PC-3 (cell line): Measurements from ENCODE around the gene ARID5B. TPM values are rescaled to one million over a fixed set of nuclear protein-coding genes. Genes with fewer than 3 reads are reported as not detected.
"Not testable (repeated sequence)": the region's sequence is repeated elsewhere in the genome, so short reads cannot be mapped to it uniquely, and the experiment has no call there.

Experiments used
- ATAC-seq: fragments of 200-7000 bp; cut with Tn5 transposase; 2 replicates; pipeline ENCODE4 v1.9.1; 2020; ENCODE audit warnings: mild to moderate bottlenecking, moderate library complexity
- BruUV-seq: library from RNA; stranded (reverse); fragments of 400-500 nt; replicated peaks from 2 replicates; lab custom pipeline; 2021; lab: Mats Ljungman, UMichigan
- CTCF ChIA-PET: fragments of 300-600 bp; sonication (Branson Sonifier 250); formaldehyde crosslinking; loops from one replicate; lab custom pipeline; 2022; ENCODE audit warnings: antibody characterized with exemption; lab: Charles Lee
- POLR2A ChIA-PET: fragments of 300-600 bp; sonication (Branson Sonifier 250); formaldehyde crosslinking; loops from one replicate; lab custom pipeline; 2022; ENCODE audit warnings: antibody characterized with exemption; ENCODE audit not compliant: unreplicated experiment; lab: Charles Lee
- DNase-seq: peaks from one replicate; pipeline ENCODE4 v3.0.0-alpha.2; 2015
- H2AFZ ChIP-seq: fragments of 300-600 bp; sonication (generic); 2 replicates; pipeline ENCODE4 v1.6.0; 2016; ENCODE audit warnings: antibody characterized with exemption, low read length
- H3F3A ChIP-seq: fragments of 300-600 bp; sonication (generic); one replicate; pipeline ENCODE4 v1.6.0; 2017; ENCODE audit warnings: antibody characterized with exemption, low read length, control low read depth, mild to moderate bottlenecking; ENCODE audit not compliant: unreplicated experiment
- H3K27ac ChIP-seq: fragments of 300-600 bp; sonication (generic); 2 replicates; pipeline ENCODE4 v1.5.1; 2016; ENCODE audit warnings: mild to moderate bottlenecking, low read length
- H3K27me3 ChIP-seq: fragments of 300-600 bp; sonication (generic); 2 replicates; pipeline ENCODE4 v1.6.1; 2016; ENCODE audit warnings: low read length, mixed read lengths
- H3K36me3 ChIP-seq: fragments of 300-600 bp; sonication (generic); 2 replicates; pipeline ENCODE4 v1.6.1; 2016; ENCODE audit warnings: low read depth, mixed run types, low read length, mixed read lengths
- H3K4me1 ChIP-seq: fragments of 300-600 bp; sonication (generic); 2 replicates; pipeline ENCODE4 v1.5.1; 2016; ENCODE audit warnings: low read length; ENCODE audit not compliant: insufficient read depth
- H3K4me2 ChIP-seq: fragments of 300-600 bp; sonication (generic); 2 replicates; pipeline ENCODE4 v1.6.0; 2016; ENCODE audit warnings: low read length
- H3K4me3 ChIP-seq: fragments of 300-600 bp; sonication (generic); 2 replicates; pipeline ENCODE4 v1.5.1; 2016; ENCODE audit warnings: mild to moderate bottlenecking, low read length, mixed read lengths
- H3K79me2 ChIP-seq: fragments of 300-600 bp; sonication (generic); 2 replicates; pipeline ENCODE4 v1.6.1; 2017; ENCODE audit warnings: low read length, mixed read lengths
- H3K9ac ChIP-seq: fragments of 300-600 bp; sonication (generic); 2 replicates; pipeline ENCODE4 v1.6.0; 2016; ENCODE audit warnings: mild to moderate bottlenecking, low read length
- H3K9me2 ChIP-seq: fragments of 300-600 bp; sonication (generic); replicated peaks from 2 replicates; pipeline ENCODE4 v1.6.1; 2016; ENCODE audit warnings: mixed run types, low read length, mixed read lengths
- H3K9me3 ChIP-seq: fragments of 300-600 bp; sonication (generic); 2 replicates; pipeline ENCODE4 v1.6.1; 2016; ENCODE audit warnings: low read length, mixed read lengths
- H4K20me1 ChIP-seq: fragments of 300-600 bp; sonication (generic); 2 replicates; pipeline ENCODE4 v1.6.1; 2016; ENCODE audit warnings: low read length, mixed read lengths
- CTCF ChIP-seq: fragments of 300-600 bp; sonication (generic); conservative IDR thresholded peaks from 2 replicates; pipeline ENCODE4 v1.5.1; 2017; ENCODE audit warnings: antibody characterized with exemption, low read depth, mild to moderate bottlenecking, low read length
- EZH2 ChIP-seq: fragments of 300-600 bp; sonication (generic); IDR thresholded peaks from one replicate; pipeline ENCODE4 v1.6.1; 2017; ENCODE audit warnings: antibody characterized with exemption, mild to moderate bottlenecking, low read length; ENCODE audit not compliant: unreplicated experiment
- EZH2phosphoT487 ChIP-seq: fragments of 300-600 bp; sonication (generic); IDR thresholded peaks from 2 replicates; pipeline ENCODE4 v1.6.1; 2018; ENCODE audit warnings: mild to moderate bottlenecking, antibody characterized with exemption, low read length, borderline replicate concordance
- intact Hi-C: fragments of 100-400 bp; cut with micrococcal nuclease; formaldehyde crosslinking; loops from 2 replicates; pipeline ENCODE4 v1.9.0; 2023
- total RNA-seq: library from RNA; depleted of rRNA; stranded (reverse); fragments of >200 nt; gene quantifications from 2 replicates; pipeline ENCODE4 v1.2.3, GENCODE V29; 2014

Gene ARID5B
- total RNA-seq, 1 experiment from 2014 or later, result 26.4 TPM

- no peak for TF ChIP-seq EZH2
- no peak for TF ChIP-seq EZH2phosphoT487
- no peak for TF ChIP-seq CTCF
- Histone ChIP-seq H2AFZ (no peak overlapping the region), H3K36me3 (no peaks in the 10 kb centered on the region), H3K9me2 (no peaks in the 10 kb centered on the region), H3K27me3 (no peaks in the 10 kb centered on the region), H3K4me1 (peaks cover 26% of the 10 kb centered on the region), H3K9ac (no peak overlapping the region), H3K4me3 (no peak overlapping the region), H3K9me3 (no peaks in the 10 kb centered on the region), H3F3A (peaks cover 3% of the 10 kb centered on the region), H3K4me2 (no peak overlapping the region), H3K79me2 (no peaks in the 10 kb centered on the region), H4K20me1 (no peaks in the 10 kb centered on the region), H3K27ac (no peak overlapping the region)
- CTCF ChIA-PET, result no interaction called here
- intact Hi-C loops, result no loop called here
- ATAC-seq, result no peak
- DNase-seq, result no peak
- no TSS peak for BruUV-seq
- POLR2A ChIA-PET, result no interaction called here
Measured at GRCh38 chr10:61973906-61974305, 72.4 kb downstream of the ARID5B start.

GRCh38 chr10:61974601-61975390 lies 73.3 kb downstream of the ARID5B start:
- no TSS peak for BruUV-seq
- no peaks in the 10 kb centered on the region for H3K9me2 ChIP-seq
- H3K27ac ChIP-seq, result 0 out of 2 replicates have a peak overlapping the region, but pooled peaks have one; percentile 1
- H3K4me2 ChIP-seq, result peak overlapping the region; percentile 30
- intact Hi-C loops, result no loop called here
- H3K27me3 ChIP-seq, result no peaks in the 10 kb centered on the region
- no peaks in the 10 kb centered on the region for H4K20me1 ChIP-seq
- ATAC-seq (peak; percentile 27), DNase-seq (peak; percentile 68)
- no peak overlapping the region for H2AFZ ChIP-seq
- H3K4me3 ChIP-seq, result no peak overlapping the region
- no peaks in the 10 kb centered on the region for H3K36me3 ChIP-seq
- no peaks in the 10 kb centered on the region for H3K79me2 ChIP-seq
- no peak overlapping the region for H3K9ac ChIP-seq
- ChIA-PET CTCF (interaction anchor here (0.7 to 1.0 kb wide), 2 partner anchors 56 to 517 kb away, joined by 4 to 6 read pairs; no protein-coding TSS in a partner anchor), POLR2A (interaction anchor here (0.6 kb wide), 1 partner anchor 670 kb away, joined by 4 read pairs; no protein-coding TSS in a partner anchor)
- peaks cover 3% of the 10 kb centered on the region for H3F3A ChIP-seq
- peaks cover 26% of the 10 kb centered on the region for H3K4me1 ChIP-seq
- H3K9me3 ChIP-seq, result no peaks in the 10 kb centered on the region
- no peak for TF ChIP-seq EZH2
- no peak for TF ChIP-seq CTCF

GRCh38 chr10:61975391-61975932 lies 74.0 kb downstream of the ARID5B start:
- Histone ChIP-seq H3K79me2 (no peaks in the 10 kb centered on the region), H3K27ac (0 out of 2 replicates have a peak overlapping the region, but pooled peaks have one; percentile 1), H3K9me3 (no peaks in the 10 kb centered on the region), H3K4me3 (no peak overlapping the region), H3K4me1 (peaks cover 22% of the 10 kb centered on the region), H3K36me3 (no peaks in the 10 kb centered on the region), H3F3A (peaks cover 3% of the 10 kb centered on the region), H3K9ac (no peak overlapping the region), H2AFZ (no peak overlapping the region), H3K4me2 (peak overlapping the region; percentile 30), H4K20me1 (no peaks in the 10 kb centered on the region), H3K27me3 (no peaks in the 10 kb centered on the region), H3K9me2 (no peaks in the 10 kb centered on the region)
- DNase-seq (peak; percentile 97), ATAC-seq (peak; percentile 97)
- intact Hi-C loops, result no loop called here
- TF ChIP-seq EZH2, result no peak
- TF ChIP-seq CTCF, result no peak
- TF ChIP-seq EZH2phosphoT487, result no peak
- ChIA-PET CTCF (interaction anchor here (0.7 to 1.0 kb wide), 2 partner anchors 57 to 516 kb away, joined by 4 to 6 read pairs; no protein-coding TSS in a partner anchor), POLR2A (interaction anchor here (0.6 kb wide), 1 partner anchor 671 kb away, joined by 4 read pairs; no protein-coding TSS in a partner anchor)
- no TSS peak for BruUV-seq

GRCh38 chr10:61976951-61977721 lies 75.6 kb downstream of the ARID5B start:
- ATAC-seq, H4K20me1 ChIP-seq, H3K4me2 ChIP-seq, CTCF ChIA-PET, H3K9ac ChIP-seq, H3K27ac ChIP-seq, H3K79me2 ChIP-seq, H3K9me2 ChIP-seq, H3K27me3 ChIP-seq, H3K4me3 ChIP-seq, H3K9me3 ChIP-seq, H3F3A ChIP-seq, BruUV-seq, DNase-seq, intact Hi-C loops, H3K36me3 ChIP-seq, POLR2A ChIA-PET, H2AFZ ChIP-seq: not testable (repeated sequence)
- H3K4me1 ChIP-seq, result peaks cover 32% of the 10 kb centered on the region
